Measurements from ENCODE around the gene EPG5. TPM values are rescaled to one million over a fixed set of nuclear protein-coding genes. Genes with fewer than 3 reads are reported as not detected.

EPG5 gene
- polyA plus RNA-seq, 2 of the 4 experiments (the other 2 are of a cell fraction) = 3.8 to 10.7 TPM

DNA sequence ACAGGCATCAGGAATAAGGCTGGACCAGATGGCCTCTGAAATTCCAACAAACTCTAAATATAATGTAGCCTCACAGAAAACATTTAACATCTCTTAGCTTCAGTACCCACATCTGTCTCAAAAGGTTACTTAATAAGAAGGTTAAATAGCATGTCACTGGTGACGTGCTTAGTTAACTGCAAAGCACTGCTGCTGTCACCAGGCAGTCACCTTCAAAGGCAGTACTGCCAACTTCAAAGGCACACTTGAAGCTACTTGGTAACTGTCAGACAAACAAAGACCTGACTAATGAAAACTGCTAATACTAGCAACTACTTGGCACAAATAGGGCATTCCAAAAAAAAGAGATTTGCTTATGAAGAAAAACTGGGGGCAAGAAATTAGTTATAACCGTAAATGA is 36.2 kb downstream of the EPG5 start:
- POLR2A ChIA-PET = no interaction called here
- H3K4me2 ChIP-seq = no peak overlapping the region
- ATAC-seq = no peak
- H3K4me1 ChIP-seq = no peaks in the 10 kb centered on the region
- H3K4me3 ChIP-seq = no peak overlapping the region
- CTCF ChIA-PET = no interaction called here
- H3K9me3 ChIP-seq = no peaks in the 10 kb centered on the region
- H3K27ac ChIP-seq = no peak overlapping the region
- TF ChIP-seq MYC (IDR thresholded peaks at IDR 0.05; ENCODE audit: borderline replicate concordance, low read length) = no peak
- no peak for TF ChIP-seq TP53 (CRISPR knock-in tag; IDR thresholded peaks at IDR 0.05)
- TF ChIP-seq, protein P1, sequence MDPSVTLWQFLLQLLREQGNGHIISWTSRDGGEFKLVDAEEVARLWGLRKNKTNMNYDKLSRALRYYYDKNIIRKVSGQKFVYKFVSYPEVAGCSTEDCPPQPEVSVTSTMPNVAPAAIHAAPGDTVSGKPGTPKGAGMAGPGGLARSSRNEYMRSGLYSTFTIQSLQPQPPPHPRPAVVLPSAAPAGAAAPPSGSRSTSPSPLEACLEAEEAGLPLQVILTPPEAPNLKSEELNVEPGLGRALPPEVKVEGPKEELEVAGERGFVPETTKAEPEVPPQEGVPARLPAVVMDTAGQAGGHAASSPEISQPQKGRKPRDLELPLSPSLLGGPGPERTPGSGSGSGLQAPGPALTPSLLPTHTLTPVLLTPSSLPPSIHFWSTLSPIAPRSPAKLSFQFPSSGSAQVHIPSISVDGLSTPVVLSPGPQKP (IDR thresholded peaks at IDR 0.05; ENCODE audit: low read depth, low read length) = no peak
- no peak for TF ChIP-seq HDAC2 (IDR thresholded peaks at IDR 0.05)
- no peak for TF ChIP-seq CHD4 (IDR thresholded peaks at IDR 0.05; ENCODE audit: borderline replicate concordance)
- TF ChIP-seq PHF8 (IDR thresholded peaks at IDR 0.05; ENCODE audit: borderline replicate concordance, low read depth) = no peak
- TF ChIP-seq, protein P2, sequence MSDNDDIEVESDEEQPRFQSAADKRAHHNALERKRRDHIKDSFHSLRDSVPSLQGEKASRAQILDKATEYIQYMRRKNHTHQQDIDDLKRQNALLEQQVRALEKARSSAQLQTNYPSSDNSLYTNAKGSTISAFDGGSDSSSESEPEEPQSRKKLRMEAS (IDR thresholded peaks at IDR 0.05) = no peak
- TF ChIP-seq BHLHE40 (IDR thresholded peaks at IDR 0.05; ENCODE audit: low read depth, low read length) = no peak
- TF ChIP-seq, protein P3, sequence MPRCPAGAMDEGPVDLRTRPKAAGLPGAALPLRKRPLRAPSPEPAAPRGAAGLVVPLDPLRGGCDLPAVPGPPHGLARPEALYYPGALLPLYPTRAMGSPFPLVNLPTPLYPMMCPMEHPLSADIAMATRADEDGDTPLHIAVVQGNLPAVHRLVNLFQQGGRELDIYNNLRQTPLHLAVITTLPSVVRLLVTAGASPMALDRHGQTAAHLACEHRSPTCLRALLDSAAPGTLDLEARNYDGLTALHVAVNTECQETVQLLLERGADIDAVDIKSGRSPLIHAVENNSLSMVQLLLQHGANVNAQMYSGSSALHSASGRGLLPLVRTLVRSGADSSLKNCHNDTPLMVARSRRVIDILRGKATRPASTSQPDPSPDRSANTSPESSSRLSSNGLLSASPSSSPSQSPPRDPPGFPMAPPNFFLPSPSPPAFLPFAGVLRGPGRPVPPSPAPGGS (IDR thresholded peaks at IDR 0.05) = no peak
- no peak for TF ChIP-seq EP300 (IDR thresholded peaks at IDR 0.05)
- no peak for TF ChIP-seq POLR2A (IDR thresholded peaks at IDR 0.05; ENCODE audit: low read length)
- TF ChIP-seq KDM5A (IDR thresholded peaks at IDR 0.05) = no peak
- TF ChIP-seq HOXB5 (CRISPR knock-in tag; IDR thresholded peaks at IDR 0.05) = no peak
- TF ChIP-seq GATA3 (IDR thresholded peaks at IDR 0.05; ENCODE audit: borderline replicate concordance) = no peak
- 92% methylated on average over 2 of the region's 2 CpGs for WGBS (ENCODE audit: missing lambda C conversion rate)
- no peak for DNase-seq (ENCODE audit: low read depth in 1 of 2, low spot score in 1 of 2)
- FAIRE-seq = no peak

DNA sequence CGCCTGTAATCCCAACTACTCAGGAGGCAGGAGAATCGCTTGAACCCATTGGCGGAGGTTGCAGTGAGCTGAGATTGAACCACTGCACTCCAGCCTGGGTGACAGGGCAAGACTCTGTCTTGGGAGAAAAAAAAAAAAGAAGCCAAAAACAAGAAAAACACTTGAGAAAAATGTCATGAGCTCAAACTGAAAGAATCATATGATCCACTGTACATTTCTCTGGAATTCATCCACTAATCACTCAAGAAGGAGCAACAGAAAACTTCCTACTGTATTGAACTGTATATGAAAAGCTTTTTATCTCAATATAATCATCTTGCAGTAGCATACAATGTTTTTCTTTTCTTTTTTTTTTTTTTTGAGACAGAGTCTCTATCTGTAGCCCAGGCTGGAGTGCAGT is 40.4 kb downstream of the EPG5 start:
- no peak overlapping the region for H3K4me3 ChIP-seq
- CTCF ChIA-PET = interaction anchor here (1.0 kb wide), 1 partner anchor 17 kb away, joined by 3 read pairs; no protein-coding TSS in a partner anchor
- POLR2A ChIA-PET = no interaction called here
- WGBS (ENCODE audit: missing lambda C conversion rate) = 97% methylated on average over 3 of the region's 3 CpGs
- no peaks in the 10 kb centered on the region for H3K9me3 ChIP-seq
- no peaks in the 10 kb centered on the region for H3K4me1 ChIP-seq
- DNase-seq (ENCODE audit: low read depth in 1 of 2, low spot score in 1 of 2) = no peak
- H3K27ac ChIP-seq = no peak overlapping the region
- FAIRE-seq = no peak
- ATAC-seq = no peak
- no peak overlapping the region for H3K4me2 ChIP-seq
- no peak for TF ChIP-seq CBX2 (IDR thresholded peaks at IDR 0.05; ENCODE audit: borderline replicate concordance, low read depth)
- TF ChIP-seq TFCP2L1 (CRISPR knock-in tag; IDR thresholded peaks at IDR 0.05) = no peak
- TF ChIP-seq, protein P4, sequence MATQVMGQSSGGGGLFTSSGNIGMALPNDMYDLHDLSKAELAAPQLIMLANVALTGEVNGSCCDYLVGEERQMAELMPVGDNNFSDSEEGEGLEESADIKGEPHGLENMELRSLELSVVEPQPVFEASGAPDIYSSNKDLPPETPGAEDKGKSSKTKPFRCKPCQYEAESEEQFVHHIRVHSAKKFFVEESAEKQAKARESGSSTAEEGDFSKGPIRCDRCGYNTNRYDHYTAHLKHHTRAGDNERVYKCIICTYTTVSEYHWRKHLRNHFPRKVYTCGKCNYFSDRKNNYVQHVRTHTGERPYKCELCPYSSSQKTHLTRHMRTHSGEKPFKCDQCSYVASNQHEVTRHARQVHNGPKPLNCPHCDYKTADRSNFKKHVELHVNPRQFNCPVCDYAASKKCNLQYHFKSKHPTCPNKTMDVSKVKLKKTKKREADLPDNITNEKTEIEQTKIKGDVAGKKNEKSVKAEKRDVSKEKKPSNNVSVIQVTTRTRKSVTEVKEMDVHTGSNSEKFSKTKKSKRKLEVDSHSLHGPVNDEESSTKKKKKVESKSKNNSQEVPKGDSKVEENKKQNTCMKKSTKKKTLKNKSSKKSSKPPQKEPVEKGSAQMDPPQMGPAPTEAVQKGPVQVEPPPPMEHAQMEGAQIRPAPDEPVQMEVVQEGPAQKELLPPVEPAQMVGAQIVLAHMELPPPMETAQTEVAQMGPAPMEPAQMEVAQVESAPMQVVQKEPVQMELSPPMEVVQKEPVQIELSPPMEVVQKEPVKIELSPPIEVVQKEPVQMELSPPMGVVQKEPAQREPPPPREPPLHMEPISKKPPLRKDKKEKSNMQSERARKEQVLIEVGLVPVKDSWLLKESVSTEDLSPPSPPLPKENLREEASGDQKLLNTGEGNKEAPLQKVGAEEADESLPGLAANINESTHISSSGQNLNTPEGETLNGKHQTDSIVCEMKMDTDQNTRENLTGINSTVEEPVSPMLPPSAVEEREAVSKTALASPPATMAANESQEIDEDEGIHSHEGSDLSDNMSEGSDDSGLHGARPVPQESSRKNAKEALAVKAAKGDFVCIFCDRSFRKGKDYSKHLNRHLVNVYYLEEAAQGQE (IDR thresholded peaks at IDR 0.05) = no peak
- TF ChIP-seq HOXB13 (CRISPR knock-in tag; IDR thresholded peaks at IDR 0.05; ENCODE audit: low read depth) = no peak
- TF ChIP-seq ZC3H11A (IDR thresholded peaks at IDR 0.05) = no peak
- no peak for TF ChIP-seq FOXS1 (CRISPR knock-in tag; IDR thresholded peaks at IDR 0.05)
- no peak for TF ChIP-seq MAFK (IDR thresholded peaks at IDR 0.05; ENCODE audit: partially characterized antibody)
- no peak for TF ChIP-seq PHF8 (IDR thresholded peaks at IDR 0.05; ENCODE audit: borderline replicate concordance, low read depth)
- no peak for TF ChIP-seq EHF (CRISPR knock-in tag; IDR thresholded peaks at IDR 0.05)
- TF ChIP-seq, protein P3 (IDR thresholded peaks at IDR 0.05) = no peak
- no peak for TF ChIP-seq HOXA7 (CRISPR knock-in tag; IDR thresholded peaks at IDR 0.05)
- no peak for TF ChIP-seq FOSB (CRISPR knock-in tag; IDR thresholded peaks at IDR 0.05)
- TF ChIP-seq RCOR1 (IDR thresholded peaks at IDR 0.05; ENCODE audit: low read depth, low read length) = no peak
- TF ChIP-seq TP53 (CRISPR knock-in tag; IDR thresholded peaks at IDR 0.05) = no peak
- TF ChIP-seq BHLHE40 (IDR thresholded peaks at IDR 0.05; ENCODE audit: low read depth, low read length) = no peak

All from A549 (cell line).